Activated T-cell treated with anti-CD3 and anti-CD28 coated beads, Interleukin-2, amount 50 U/mL, for 1 hour (primary cell): ENCODE measurements around the gene MYO18A.

ENCODE experiments used
- DNase-seq: peaks from one replicate; pipeline ENCODE4 v3.0.0-alpha.2; 2020

MYO18A gene

GRCh38 chr17:29073045-29073444, 107.2 kb downstream of the MYO18A start:
- no peak for DNase-seq

- DNase-seq = no peak
Measured at GRCh38 chr17:29071303-29071702, 108.9 kb downstream of the MYO18A start.

GRCh38 chr17:29070781-29071180, 109.4 kb downstream of the MYO18A start:
- no peak for DNase-seq

- DNase-seq = no peak
Measured at GRCh38 chr17:29070308-29070707, 109.9 kb downstream of the MYO18A start.

- no peak for DNase-seq
Measured at GRCh38 chr17:29069526-29070041, 110.6 kb downstream of the MYO18A start.

- DNase-seq = no peak
Measured at GRCh38 chr17:29068818-29069217, 111.4 kb downstream of the MYO18A start.

- no peak for DNase-seq
Measured at GRCh38 chr17:29066606-29067005, 113.6 kb downstream of the MYO18A start.

- no peak for DNase-seq
Measured at GRCh38 chr17:29066047-29066446, 114.2 kb downstream of the MYO18A start.

- DNase-seq = no peak
Measured at GRCh38 chr17:29063992-29064391, 116.2 kb downstream of the MYO18A start.

GRCh38 chr17:29062215-29062614, 118.0 kb downstream of the MYO18A start:
- DNase-seq = no peak

GRCh38 chr17:29061036-29061435, 119.2 kb downstream of the MYO18A start:
- DNase-seq = no peak

GRCh38 chr17:29060475-29060874, 119.7 kb downstream of the MYO18A start:
- DNase-seq = no peak

GRCh38 chr17:29059281-29059680, 120.9 kb downstream of the MYO18A start:
- no peak for DNase-seq

GRCh38 chr17:29058391-29058790, 121.8 kb downstream of the MYO18A start:
- no peak for DNase-seq

- no peak for DNase-seq
Measured at GRCh38 chr17:29057361-29057760, 122.8 kb downstream of the MYO18A start.

GRCh38 chr17:29054835-29055234, 125.4 kb downstream of the MYO18A start:
- DNase-seq = no peak

- DNase-seq = no peak
Measured at GRCh38 chr17:29051731-29052130, 128.5 kb downstream of the MYO18A start.

- DNase-seq = no peak
Measured at GRCh38 chr17:29051194-29051593, 129.0 kb downstream of the MYO18A start.

- DNase-seq = no peak
Measured at GRCh38 chr17:29050176-29050575, 130.0 kb downstream of the MYO18A start.

GRCh38 chr17:29049541-29050145, 130.6 kb downstream of the MYO18A start:
- no peak for DNase-seq

GRCh38 chr17:29048440-29049368, 131.5 kb downstream of the MYO18A start:
- DNase-seq = no peak

- no peak for DNase-seq
Measured at GRCh38 chr17:29046473-29046839, 133.7 kb downstream of the MYO18A start.

- DNase-seq = no peak
Measured at GRCh38 chr17:29045734-29046472, 134.3 kb downstream of the MYO18A start.
